ENCODE results near the gene SHISA5. TPM values are rescaled to one million over a fixed set of nuclear protein-coding genes. Genes with fewer than 3 reads are reported as not detected.

Gene SHISA5
- total RNA-seq, 1 experiment from 2014 or later = 137 TPM

DNA sequence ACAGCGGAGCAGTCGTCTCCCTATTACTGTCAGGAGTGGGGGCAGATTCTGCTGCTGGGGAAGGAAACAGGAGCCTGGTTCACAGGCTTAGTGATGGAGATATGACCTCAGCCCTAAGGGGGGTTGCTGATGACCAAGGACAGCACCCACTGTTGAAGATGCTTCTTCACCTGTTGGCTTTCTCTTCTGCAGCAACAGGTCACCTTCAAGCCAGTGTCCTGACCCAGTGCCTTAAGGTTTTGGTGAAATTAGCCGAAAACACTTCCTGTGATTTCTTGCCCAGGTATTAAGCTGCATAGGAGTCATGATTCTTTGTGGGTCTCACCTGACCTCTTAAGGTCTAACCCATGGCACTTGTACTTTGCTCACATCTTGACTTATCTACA lies 43.5 kb downstream of the SHISA5 start (continued):
- TF ChIP-seq, protein P1, sequence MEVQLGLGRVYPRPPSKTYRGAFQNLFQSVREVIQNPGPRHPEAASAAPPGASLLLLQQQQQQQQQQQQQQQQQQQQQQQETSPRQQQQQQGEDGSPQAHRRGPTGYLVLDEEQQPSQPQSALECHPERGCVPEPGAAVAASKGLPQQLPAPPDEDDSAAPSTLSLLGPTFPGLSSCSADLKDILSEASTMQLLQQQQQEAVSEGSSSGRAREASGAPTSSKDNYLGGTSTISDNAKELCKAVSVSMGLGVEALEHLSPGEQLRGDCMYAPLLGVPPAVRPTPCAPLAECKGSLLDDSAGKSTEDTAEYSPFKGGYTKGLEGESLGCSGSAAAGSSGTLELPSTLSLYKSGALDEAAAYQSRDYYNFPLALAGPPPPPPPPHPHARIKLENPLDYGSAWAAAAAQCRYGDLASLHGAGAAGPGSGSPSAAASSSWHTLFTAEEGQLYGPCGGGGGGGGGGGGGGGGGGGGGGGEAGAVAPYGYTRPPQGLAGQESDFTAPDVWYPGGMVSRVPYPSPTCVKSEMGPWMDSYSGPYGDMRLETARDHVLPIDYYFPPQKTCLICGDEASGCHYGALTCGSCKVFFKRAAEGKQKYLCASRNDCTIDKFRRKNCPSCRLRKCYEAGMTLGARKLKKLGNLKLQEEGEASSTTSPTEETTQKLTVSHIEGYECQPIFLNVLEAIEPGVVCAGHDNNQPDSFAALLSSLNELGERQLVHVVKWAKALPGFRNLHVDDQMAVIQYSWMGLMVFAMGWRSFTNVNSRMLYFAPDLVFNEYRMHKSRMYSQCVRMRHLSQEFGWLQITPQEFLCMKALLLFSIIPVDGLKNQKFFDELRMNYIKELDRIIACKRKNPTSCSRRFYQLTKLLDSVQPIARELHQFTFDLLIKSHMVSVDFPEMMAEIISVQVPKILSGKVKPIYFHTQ (CRISPR knock-in tag; IDR thresholded peaks at IDR 0.05) = no peak
- no peak for TF ChIP-seq SOX15 (CRISPR knock-in tag; IDR thresholded peaks at IDR 0.05)
- no peak for TF ChIP-seq NR1H2 (CRISPR knock-in tag; IDR thresholded peaks at IDR 0.05)
- no peak for TF ChIP-seq ZNF121 (CRISPR knock-in tag; IDR thresholded peaks at IDR 0.05)

DNA sequence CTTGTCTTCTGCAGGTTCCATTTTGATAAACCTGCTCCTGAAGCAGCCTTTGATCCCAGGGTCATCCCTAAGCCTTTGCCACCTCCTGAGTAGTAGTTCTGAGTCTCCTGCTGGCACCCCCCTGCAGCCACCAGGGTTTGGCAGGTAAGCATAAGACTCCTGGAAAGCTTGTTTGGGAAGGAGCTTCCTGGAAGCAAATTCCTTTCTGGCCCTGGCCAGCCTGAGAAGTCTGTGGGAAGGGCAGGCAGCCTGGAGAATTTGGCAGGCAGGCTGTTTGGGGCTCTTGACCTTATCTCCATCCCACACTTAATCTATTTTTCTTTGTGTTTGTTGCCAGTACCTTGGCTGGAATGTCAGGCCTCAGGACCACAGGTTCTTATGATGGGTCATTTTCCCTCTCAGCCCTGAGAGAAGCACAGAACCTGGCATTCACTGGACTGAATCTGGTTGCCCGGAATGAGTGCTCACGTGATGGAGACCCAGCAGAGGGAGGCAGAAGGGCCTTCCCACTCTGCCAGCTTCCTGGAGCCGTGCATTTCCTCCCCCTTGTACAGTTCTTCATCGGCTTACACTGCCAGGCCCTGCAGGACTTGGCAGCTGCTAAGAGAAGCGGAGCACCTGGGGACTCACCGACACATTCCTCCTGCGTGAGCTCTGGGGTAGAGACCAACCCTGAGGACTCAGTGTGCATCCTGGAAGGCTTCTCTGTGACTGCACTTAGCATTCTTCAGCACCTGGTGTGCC lies 44.0 kb downstream of the SHISA5 start:
- DNase-seq (ENCODE audit: low spot score) (no peak), ATAC-seq (no peak)
- Mint-ChIP-seq H3K9me3 (no peaks in the 10 kb centered on the region), H3K27ac (no peak overlapping the region), H3K36me3 (peaks cover 33% of the 10 kb centered on the region), H3K4me3 (no peak overlapping the region), H3K4me1 (no peaks in the 10 kb centered on the region; the same call in 1 of the 2 replicates), H3K27me3 (ENCODE audit: low read depth) (no peaks in the 10 kb centered on the region)
- ChIA-PET POLR2A (no interaction called here), CTCF (interaction anchor here (1.9 kb wide), 2 partner anchors 14 to 23 kb away, joined by 6 read pairs; no protein-coding TSS in a partner anchor)
- TF ChIP-seq SMAD3 (CRISPR knock-in tag; IDR thresholded peaks at IDR 0.05; ENCODE audit: borderline replicate concordance) (no peak), SMAD4 (CRISPR knock-in tag; IDR thresholded peaks at IDR 0.05) (no peak)
- TF ChIP-seq, protein P2, sequence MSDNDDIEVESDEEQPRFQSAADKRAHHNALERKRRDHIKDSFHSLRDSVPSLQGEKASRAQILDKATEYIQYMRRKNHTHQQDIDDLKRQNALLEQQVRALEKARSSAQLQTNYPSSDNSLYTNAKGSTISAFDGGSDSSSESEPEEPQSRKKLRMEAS (CRISPR knock-in tag; IDR thresholded peaks at IDR 0.05) = no peak
- TF ChIP-seq, protein P3, sequence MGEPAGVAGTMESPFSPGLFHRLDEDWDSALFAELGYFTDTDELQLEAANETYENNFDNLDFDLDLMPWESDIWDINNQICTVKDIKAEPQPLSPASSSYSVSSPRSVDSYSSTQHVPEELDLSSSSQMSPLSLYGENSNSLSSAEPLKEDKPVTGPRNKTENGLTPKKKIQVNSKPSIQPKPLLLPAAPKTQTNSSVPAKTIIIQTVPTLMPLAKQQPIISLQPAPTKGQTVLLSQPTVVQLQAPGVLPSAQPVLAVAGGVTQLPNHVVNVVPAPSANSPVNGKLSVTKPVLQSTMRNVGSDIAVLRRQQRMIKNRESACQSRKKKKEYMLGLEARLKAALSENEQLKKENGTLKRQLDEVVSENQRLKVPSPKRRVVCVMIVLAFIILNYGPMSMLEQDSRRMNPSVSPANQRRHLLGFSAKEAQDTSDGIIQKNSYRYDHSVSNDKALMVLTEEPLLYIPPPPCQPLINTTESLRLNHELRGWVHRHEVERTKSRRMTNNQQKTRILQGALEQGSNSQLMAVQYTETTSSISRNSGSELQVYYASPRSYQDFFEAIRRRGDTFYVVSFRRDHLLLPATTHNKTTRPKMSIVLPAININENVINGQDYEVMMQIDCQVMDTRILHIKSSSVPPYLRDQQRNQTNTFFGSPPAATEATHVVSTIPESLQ (CRISPR knock-in tag; IDR thresholded peaks at IDR 0.05) = no peak
- TF ChIP-seq, protein P4, sequence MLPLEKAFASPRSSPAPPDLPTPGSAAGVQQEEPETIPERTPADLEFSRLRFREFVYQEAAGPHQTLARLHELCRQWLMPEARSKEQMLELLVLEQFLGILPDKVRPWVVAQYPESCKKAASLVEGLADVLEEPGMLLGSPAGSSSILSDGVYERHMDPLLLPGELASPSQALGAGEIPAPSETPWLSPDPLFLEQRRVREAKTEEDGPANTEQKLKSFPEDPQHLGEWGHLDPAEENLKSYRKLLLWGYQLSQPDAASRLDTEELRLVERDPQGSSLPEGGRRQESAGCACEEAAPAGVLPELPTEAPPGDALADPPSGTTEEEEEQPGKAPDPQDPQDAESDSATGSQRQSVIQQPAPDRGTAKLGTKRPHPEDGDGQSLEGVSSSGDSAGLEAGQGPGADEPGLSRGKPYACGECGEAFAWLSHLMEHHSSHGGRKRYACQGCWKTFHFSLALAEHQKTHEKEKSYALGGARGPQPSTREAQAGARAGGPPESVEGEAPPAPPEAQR (CRISPR knock-in tag; IDR thresholded peaks at IDR 0.05) = no peak

DNA sequence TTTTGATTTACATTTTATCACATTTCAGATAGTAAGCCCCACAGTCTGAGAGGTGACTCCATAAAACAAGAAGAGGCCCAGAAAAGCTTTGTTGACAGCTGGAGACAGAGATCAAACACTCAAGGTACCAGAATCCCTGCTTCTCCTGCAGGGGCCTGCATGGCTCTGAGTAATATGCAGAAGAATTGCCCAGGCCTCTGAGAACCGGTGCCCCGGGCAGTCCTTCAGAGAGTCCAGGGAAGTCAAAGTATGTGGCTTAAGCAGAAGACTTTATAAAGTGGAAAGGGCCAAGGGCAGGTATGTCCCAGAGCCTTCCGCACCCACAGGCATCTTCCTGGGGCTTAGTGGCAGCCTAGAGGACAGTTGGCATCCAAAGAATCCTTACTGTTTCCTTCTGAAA lies 44.6 kb downstream of the SHISA5 start:
- ChIA-PET CTCF (interaction anchor here (1.7 to 1.9 kb wide), 2 partner anchors 23 to 48 kb away, joined by 5 to 6 read pairs; no protein-coding TSS in a partner anchor), POLR2A (no interaction called here)
- Mint-ChIP-seq H3K36me3 (peaks cover 39% of the 10 kb centered on the region), H3K4me1 (no peaks in the 10 kb centered on the region), H3K27me3 (ENCODE audit: low read depth) (no peaks in the 10 kb centered on the region), H3K27ac (no peak overlapping the region), H3K4me3 (no peak overlapping the region), H3K9me3 (no peaks in the 10 kb centered on the region)
- DNase-seq (ENCODE audit: low spot score) = no peak
- TF ChIP-seq ZNF138 (CRISPR knock-in tag; conservative IDR thresholded peaks at IDR 0.05) = no peak
- TF ChIP-seq, protein P5, sequence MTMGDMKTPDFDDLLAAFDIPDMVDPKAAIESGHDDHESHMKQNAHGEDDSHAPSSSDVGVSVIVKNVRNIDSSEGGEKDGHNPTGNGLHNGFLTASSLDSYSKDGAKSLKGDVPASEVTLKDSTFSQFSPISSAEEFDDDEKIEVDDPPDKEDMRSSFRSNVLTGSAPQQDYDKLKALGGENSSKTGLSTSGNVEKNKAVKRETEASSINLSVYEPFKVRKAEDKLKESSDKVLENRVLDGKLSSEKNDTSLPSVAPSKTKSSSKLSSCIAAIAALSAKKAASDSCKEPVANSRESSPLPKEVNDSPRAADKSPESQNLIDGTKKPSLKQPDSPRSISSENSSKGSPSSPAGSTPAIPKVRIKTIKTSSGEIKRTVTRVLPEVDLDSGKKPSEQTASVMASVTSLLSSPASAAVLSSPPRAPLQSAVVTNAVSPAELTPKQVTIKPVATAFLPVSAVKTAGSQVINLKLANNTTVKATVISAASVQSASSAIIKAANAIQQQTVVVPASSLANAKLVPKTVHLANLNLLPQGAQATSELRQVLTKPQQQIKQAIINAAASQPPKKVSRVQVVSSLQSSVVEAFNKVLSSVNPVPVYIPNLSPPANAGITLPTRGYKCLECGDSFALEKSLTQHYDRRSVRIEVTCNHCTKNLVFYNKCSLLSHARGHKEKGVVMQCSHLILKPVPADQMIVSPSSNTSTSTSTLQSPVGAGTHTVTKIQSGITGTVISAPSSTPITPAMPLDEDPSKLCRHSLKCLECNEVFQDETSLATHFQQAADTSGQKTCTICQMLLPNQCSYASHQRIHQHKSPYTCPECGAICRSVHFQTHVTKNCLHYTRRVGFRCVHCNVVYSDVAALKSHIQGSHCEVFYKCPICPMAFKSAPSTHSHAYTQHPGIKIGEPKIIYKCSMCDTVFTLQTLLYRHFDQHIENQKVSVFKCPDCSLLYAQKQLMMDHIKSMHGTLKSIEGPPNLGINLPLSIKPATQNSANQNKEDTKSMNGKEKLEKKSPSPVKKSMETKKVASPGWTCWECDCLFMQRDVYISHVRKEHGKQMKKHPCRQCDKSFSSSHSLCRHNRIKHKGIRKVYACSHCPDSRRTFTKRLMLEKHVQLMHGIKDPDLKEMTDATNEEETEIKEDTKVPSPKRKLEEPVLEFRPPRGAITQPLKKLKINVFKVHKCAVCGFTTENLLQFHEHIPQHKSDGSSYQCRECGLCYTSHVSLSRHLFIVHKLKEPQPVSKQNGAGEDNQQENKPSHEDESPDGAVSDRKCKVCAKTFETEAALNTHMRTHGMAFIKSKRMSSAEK (CRISPR knock-in tag; IDR thresholded peaks at IDR 0.05; ENCODE audit: borderline replicate concordance) = no peak
- TF ChIP-seq, protein P6, sequence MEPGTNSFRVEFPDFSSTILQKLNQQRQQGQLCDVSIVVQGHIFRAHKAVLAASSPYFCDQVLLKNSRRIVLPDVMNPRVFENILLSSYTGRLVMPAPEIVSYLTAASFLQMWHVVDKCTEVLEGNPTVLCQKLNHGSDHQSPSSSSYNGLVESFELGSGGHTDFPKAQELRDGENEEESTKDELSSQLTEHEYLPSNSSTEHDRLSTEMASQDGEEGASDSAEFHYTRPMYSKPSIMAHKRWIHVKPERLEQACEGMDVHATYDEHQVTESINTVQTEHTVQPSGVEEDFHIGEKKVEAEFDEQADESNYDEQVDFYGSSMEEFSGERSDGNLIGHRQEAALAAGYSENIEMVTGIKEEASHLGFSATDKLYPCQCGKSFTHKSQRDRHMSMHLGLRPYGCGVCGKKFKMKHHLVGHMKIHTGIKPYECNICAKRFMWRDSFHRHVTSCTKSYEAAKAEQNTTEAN (CRISPR knock-in tag; IDR thresholded peaks at IDR 0.05) = no peak
- no peak for TF ChIP-seq SMAD3 (CRISPR knock-in tag; IDR thresholded peaks at IDR 0.05; ENCODE audit: borderline replicate concordance)
- no peak for TF ChIP-seq NFE2L1 (CRISPR knock-in tag; IDR thresholded peaks at IDR 0.05)
- ATAC-seq = no peak
